Vagina (tissue), 2 donors: ENCODE data around the gene SNX11. TPM values are rescaled to one million over a fixed set of nuclear protein-coding genes. Genes with fewer than 3 reads are reported as not detected.

Experiments used
- DNase-seq, 2 donors: peaks; one replicate each; pipeline ENCODE4 v3.0.0-alpha.2; 2017; ENCODE audit errors: extremely low spot score in 2 of 2
- H3K27ac ChIP-seq: fragments of 200-600 bp; sonication (generic); one replicate; pipeline ENCODE4 v1.5.1; 2019
- H3K27me3 ChIP-seq: fragments of 200-600 bp; sonication (generic); one replicate; pipeline ENCODE4 v1.5.1; 2019
- H3K36me3 ChIP-seq, 2 donors: fragments of 200-600 bp; sonication (generic); one replicate each; pipeline ENCODE4 v1.5.1; 2017 to 2019
- H3K4me1 ChIP-seq: fragments of 200-600 bp; sonication (generic); one replicate; pipeline ENCODE4 v1.5.1; 2019
- H3K4me3 ChIP-seq, 2 donors: fragments of 200-600 bp; sonication (generic); 1 replicate in 1 of 2; 2 replicates in 1 of 2; pipeline ENCODE4 v1.5.1; 2016 to 2019
- H3K9me3 ChIP-seq: fragments of 200-600 bp; sonication (generic); one replicate; pipeline ENCODE4 v1.5.1; 2019
- POLR2A ChIP-seq, 2 donors: fragments of 450-650 bp; IDR thresholded peaks; one replicate each; pipeline ENCODE4 v1.6.1; 2017; ENCODE audit warnings: antibody characterized with exemption in 2 of 2, mild to moderate bottlenecking in 2 of 2, moderate library complexity in 2 of 2
- POLR2AphosphoS5 ChIP-seq, 2 donors: sonication (generic); formaldehyde crosslinking; IDR thresholded peaks; one replicate each; pipeline ENCODE4 v1.9.0; 2017; ENCODE audit warnings: antibody characterized with exemption in 2 of 2, mild to moderate bottlenecking in 2 of 2, low read depth in 1 of 2; ENCODE audit not compliant: insufficient read depth in 1 of 2
- intact Hi-C: fragments of 100-400 bp; cut with DNase I; formaldehyde crosslinking; loops from one replicate; pipeline ENCODE4 v1.15.1; 2023
- total RNA-seq: library from RNA; depleted of rRNA; stranded (reverse); fragments of >200 nt; gene quantifications from one replicate; pipeline ENCODE4 v1.2.3, GENCODE V29; 2016
- TF ChIP-seq, protein P1 (sequence below), 3 experiments: fragments of 450-650 bp in 2 of 3; fragments of 200-600 bp in 1 of 3; sonication (generic) in 1 of 3; IDR thresholded peaks; one replicate each; pipeline ENCODE4 v1.5.1; 2017 to 2019; ENCODE audit warnings: antibody characterized with exemption in 3 of 3, mild to moderate bottlenecking in 2 of 3, moderate library complexity in 2 of 3

SNX11 gene
- total RNA-seq, 1 donor from 2014 or later: 15.0 TPM

DNA sequence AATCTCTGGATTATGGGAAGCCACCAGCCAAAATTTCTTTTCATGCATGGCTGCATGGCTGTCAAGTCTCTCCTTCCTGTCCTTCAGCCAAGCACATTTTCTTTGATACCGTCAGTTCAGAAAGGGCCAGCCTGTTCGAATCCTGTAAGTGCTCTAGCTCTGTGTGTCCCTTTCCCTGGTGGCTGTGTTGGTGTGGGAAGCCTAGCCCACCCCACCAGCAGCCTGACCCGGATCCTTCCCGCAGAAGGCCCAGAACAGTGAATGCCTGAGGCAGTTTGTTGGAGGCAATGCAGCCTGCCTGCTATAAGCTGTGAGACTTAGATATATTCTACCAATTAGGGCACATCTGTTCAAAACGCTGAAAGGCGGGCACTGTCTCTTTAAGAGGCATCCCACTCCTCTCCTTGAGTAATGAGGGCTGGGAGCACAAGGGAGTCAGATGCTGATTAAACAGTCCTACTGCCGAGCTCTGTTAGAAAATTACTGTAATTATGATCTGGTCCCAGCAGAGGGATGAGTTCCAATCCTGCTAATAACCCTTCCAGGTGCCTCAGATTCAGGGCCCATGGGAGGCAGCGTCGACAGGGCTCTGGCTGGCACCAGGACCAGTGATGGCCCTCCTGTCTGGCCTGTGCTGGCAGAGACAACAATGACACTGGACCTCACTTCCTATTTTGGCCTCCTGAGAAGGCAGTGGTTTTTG, 18.4 kb downstream of the SNX11 start:
- TF ChIP-seq POLR2A (IDR thresholded peaks at IDR 0.05) (no peak), POLR2AphosphoS5 (IDR thresholded peaks at IDR 0.05; ENCODE audit: insufficient read depth in 1 of 2, low read depth in 1 of 2) (no peak)
- TF ChIP-seq, protein P1, sequence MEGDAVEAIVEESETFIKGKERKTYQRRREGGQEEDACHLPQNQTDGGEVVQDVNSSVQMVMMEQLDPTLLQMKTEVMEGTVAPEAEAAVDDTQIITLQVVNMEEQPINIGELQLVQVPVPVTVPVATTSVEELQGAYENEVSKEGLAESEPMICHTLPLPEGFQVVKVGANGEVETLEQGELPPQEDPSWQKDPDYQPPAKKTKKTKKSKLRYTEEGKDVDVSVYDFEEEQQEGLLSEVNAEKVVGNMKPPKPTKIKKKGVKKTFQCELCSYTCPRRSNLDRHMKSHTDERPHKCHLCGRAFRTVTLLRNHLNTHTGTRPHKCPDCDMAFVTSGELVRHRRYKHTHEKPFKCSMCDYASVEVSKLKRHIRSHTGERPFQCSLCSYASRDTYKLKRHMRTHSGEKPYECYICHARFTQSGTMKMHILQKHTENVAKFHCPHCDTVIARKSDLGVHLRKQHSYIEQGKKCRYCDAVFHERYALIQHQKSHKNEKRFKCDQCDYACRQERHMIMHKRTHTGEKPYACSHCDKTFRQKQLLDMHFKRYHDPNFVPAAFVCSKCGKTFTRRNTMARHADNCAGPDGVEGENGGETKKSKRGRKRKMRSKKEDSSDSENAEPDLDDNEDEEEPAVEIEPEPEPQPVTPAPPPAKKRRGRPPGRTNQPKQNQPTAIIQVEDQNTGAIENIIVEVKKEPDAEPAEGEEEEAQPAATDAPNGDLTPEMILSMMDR (IDR thresholded peaks at IDR 0.05): no peak
- Histone ChIP-seq H3K36me3 (peaks cover 0 to 22% of the 10 kb centered on the region in 2 donors), H3K27me3 (no peaks in the 10 kb centered on the region), H3K4me3 (no peak overlapping the region), H3K4me1 (no peaks in the 10 kb centered on the region), H3K27ac (no peak overlapping the region), H3K9me3 (no peaks in the 10 kb centered on the region)
- DNase-seq: no peak
- intact Hi-C loops: no loop called here

DNA sequence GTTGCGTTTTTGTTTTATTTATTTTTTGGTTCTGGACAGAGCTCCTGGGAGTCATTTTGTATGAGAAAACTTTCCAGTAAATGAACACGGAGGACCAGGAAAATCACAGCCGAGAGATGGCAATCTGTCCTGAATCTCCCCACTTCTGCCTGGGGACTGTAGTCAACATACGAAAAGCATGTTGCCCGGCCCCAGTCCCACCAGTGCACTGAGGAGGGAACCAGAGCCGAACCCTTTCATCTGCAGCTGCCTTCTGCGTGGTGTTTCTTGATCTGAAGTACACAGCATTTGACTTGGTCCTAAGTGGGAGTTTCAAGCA, 18.9 kb downstream of the SNX11 start:
- peaks cover 0 to 17% of the 10 kb centered on the region in 2 donors for H3K36me3 ChIP-seq
- no peaks in the 10 kb centered on the region for H3K27me3 ChIP-seq
- H3K4me3 ChIP-seq: no peak overlapping the region
- intact Hi-C loops: no loop called here
- no peak for DNase-seq
- H3K9me3 ChIP-seq: no peaks in the 10 kb centered on the region
- no peaks in the 10 kb centered on the region for H3K4me1 ChIP-seq
- H3K27ac ChIP-seq: no peak overlapping the region
- TF ChIP-seq POLR2A (IDR thresholded peaks at IDR 0.05): no peak
- TF ChIP-seq, protein P1 (IDR thresholded peaks at IDR 0.05): no peak
- no peak for TF ChIP-seq POLR2AphosphoS5 (IDR thresholded peaks at IDR 0.05; ENCODE audit: insufficient read depth in 1 of 2, low read depth in 1 of 2)

DNA sequence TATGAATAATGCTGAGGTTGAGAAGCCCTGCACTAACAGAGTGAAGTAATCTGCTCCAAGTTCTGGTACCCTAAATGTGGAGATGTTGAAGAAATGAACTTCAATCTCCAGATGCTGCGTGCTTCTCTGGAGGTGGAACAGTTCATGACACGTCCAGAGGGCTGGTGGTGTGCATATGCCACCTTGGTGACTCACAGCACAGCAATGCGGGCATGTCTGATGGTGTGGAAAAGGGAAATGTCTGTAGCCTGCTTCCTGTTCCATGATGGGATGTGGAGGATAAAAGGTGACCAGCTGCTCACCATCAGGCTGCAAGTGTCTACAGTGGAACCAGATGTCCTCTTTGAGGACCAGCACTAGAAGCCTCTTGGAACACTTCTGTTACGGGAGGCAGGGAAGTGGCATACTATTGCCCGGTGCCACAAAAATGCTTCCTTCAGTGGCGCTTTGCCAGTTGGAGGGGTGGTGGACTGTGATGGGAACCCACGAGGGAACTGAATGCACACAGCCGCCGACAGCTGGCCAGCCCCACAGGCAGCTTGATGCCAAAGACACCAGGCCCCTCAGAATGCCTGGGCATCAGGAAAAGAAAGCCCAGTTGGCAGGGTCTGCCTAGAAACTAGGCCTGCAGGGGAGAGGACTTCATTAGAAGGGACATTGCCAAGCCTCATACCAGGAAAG, 19.9 kb downstream of the SNX11 start:
- Histone ChIP-seq H3K4me1 (no peaks in the 10 kb centered on the region), H3K36me3 (peaks cover 0 to 6% of the 10 kb centered on the region in 2 donors), H3K9me3 (no peaks in the 10 kb centered on the region), H3K27ac (no peak overlapping the region), H3K4me3 (no peak overlapping the region), H3K27me3 (no peaks in the 10 kb centered on the region)
- TF ChIP-seq, protein P1 (IDR thresholded peaks at IDR 0.05): no peak
- no peak for TF ChIP-seq POLR2AphosphoS5 (IDR thresholded peaks at IDR 0.05; ENCODE audit: insufficient read depth in 1 of 2, low read depth in 1 of 2)
- TF ChIP-seq POLR2A (IDR thresholded peaks at IDR 0.05): no peak
- intact Hi-C loops: no loop called here
- no peak for DNase-seq

- no peak for DNase-seq
- Histone ChIP-seq H3K27me3 (no peaks in the 10 kb centered on the region), H3K4me3 (no peak overlapping the region), H3K27ac (no peak overlapping the region), H3K9me3 (no peaks in the 10 kb centered on the region), H3K4me1 (no peaks in the 10 kb centered on the region), H3K36me3 (no peaks in the 10 kb centered on the region)
- TF ChIP-seq POLR2A (IDR thresholded peaks at IDR 0.05) (no peak), POLR2AphosphoS5 (IDR thresholded peaks at IDR 0.05; ENCODE audit: insufficient read depth in 1 of 2, low read depth in 1 of 2) (no peak)
- TF ChIP-seq, protein P1 (IDR thresholded peaks at IDR 0.05): no peak
- intact Hi-C loops: no loop called here
Measured at GRCh38 chr17:48128400-48128799, 20.8 kb downstream of the SNX11 start.

GRCh38 chr17:48129981-48130380, 22.4 kb downstream of the SNX11 start:
- Histone ChIP-seq H3K27ac (no peak overlapping the region), H3K9me3 (no peaks in the 10 kb centered on the region), H3K4me3 (no peak overlapping the region), H3K27me3 (no peaks in the 10 kb centered on the region), H3K36me3 (no peaks in the 10 kb centered on the region), H3K4me1 (no peaks in the 10 kb centered on the region)
- no peak for DNase-seq
- intact Hi-C loops: no loop called here
- TF ChIP-seq, protein P1 (IDR thresholded peaks at IDR 0.05): no peak
- no peak for TF ChIP-seq POLR2A (IDR thresholded peaks at IDR 0.05)
- no peak for TF ChIP-seq POLR2AphosphoS5 (IDR thresholded peaks at IDR 0.05; ENCODE audit: insufficient read depth in 1 of 2, low read depth in 1 of 2)
